CD4-positive, alpha-beta T cell (primary cell): ENCODE results near the gene TTLL11. TPM values are rescaled to one million over a fixed set of nuclear protein-coding genes. Genes with fewer than 3 reads are reported as not detected.

ENCODE experiments used
- ATAC-seq: fragments of 200-7000 bp; cut with Tn5 transposase; one replicate; pipeline ENCODE4 v1.10.0; 2022; ENCODE audit warnings: mild to moderate bottlenecking; ENCODE audit not compliant: poor library complexity
- CTCF ChIA-PET: fragments of 350-600 bp; sonication (Branson Sonifier 250); formaldehyde crosslinking; loops from one replicate; lab custom pipeline; 2021; ENCODE audit warnings: antibody characterized with exemption, inconsistent platforms; lab: Charles Lee
- POLR2A ChIA-PET: fragments of 350-600 bp; sonication (Branson Sonifier 250); formaldehyde crosslinking; loops from one replicate; lab custom pipeline; 2021; ENCODE audit warnings: antibody characterized with exemption, inconsistent platforms; lab: Charles Lee
- DNase-seq, 14 experiments: peaks; one replicate each; pipeline ENCODE4 v3.0.0-alpha.2; 2013 to 2020; ENCODE audit warnings: mixed read lengths in 2 of 14
- H3K27ac ChIP-seq, 2 donors: one replicate each; pipeline versions ENCODE4 v1.5.1 to v1.7.0; 2013; ENCODE audit warnings: low read length in 2 of 2, low read depth in 1 of 2, mild to moderate bottlenecking in 1 of 2
- H3K27me3 ChIP-seq, 2 experiments: 1 replicate in 1 of 2; 2 replicates in 1 of 2; pipeline versions ENCODE4 v1.6.1 to v1.7.0; 2013; ENCODE audit warnings: low read length in 2 of 2, control low read depth in 1 of 2, mild to moderate bottlenecking in 1 of 2, moderate library complexity in 1 of 2; ENCODE audit not compliant: insufficient read depth in 2 of 2, control insufficient read depth in 1 of 2
- H3K36me3 ChIP-seq: one replicate; pipeline ENCODE4 v1.6.1; 2013; ENCODE audit warnings: low read length, control low read depth; ENCODE audit not compliant: insufficient read depth
- H3K4me1 ChIP-seq: one replicate; pipeline ENCODE4 v1.6.1; 2013; ENCODE audit warnings: low read length, control low read depth; ENCODE audit not compliant: insufficient read depth
- H3K4me3 ChIP-seq: one replicate; pipeline ENCODE4 v1.5.1; 2013; ENCODE audit warnings: mild to moderate bottlenecking, low read length, moderate library complexity
- H3K9me3 ChIP-seq, 2 experiments: 1 replicate in 1 of 2; 2 replicates in 1 of 2; pipeline versions ENCODE4 v1.6.1 to v1.7.0; 2013; ENCODE audit warnings: low read length in 2 of 2, mild to moderate bottlenecking in 2 of 2, control low read depth in 1 of 2, moderate library complexity in 1 of 2; ENCODE audit not compliant: control insufficient read depth in 1 of 2, insufficient read depth in 1 of 2
- H3K27ac Mint-ChIP-seq: one replicate; pipeline ENCODE4 v1.8.0; 2020; ENCODE audit warnings: mixed read lengths
- H3K27me3 Mint-ChIP-seq: one replicate; pipeline ENCODE4 v1.8.0; 2021; ENCODE audit warnings: mixed read lengths
- H3K36me3 Mint-ChIP-seq: one replicate; pipeline ENCODE4 v1.8.0; 2021; ENCODE audit warnings: low read depth, mixed read lengths
- H3K4me1 Mint-ChIP-seq: one replicate; pipeline ENCODE4 v1.8.0; 2021; ENCODE audit warnings: low read depth, mixed read lengths
- H3K4me3 Mint-ChIP-seq: one replicate; pipeline ENCODE4 v1.8.0; 2020; ENCODE audit warnings: mild to moderate bottlenecking, mixed read lengths
- H3K9me3 Mint-ChIP-seq: one replicate; pipeline ENCODE4 v1.8.0; 2020; ENCODE audit warnings: mixed read lengths
- CTCF ChIP-seq: fragments of 200-600 bp; IDR thresholded peaks from one replicate; pipeline ENCODE4 v1.8.0; 2022; ENCODE audit warnings: antibody characterized with exemption, mild to moderate bottlenecking
- intact Hi-C, 2 experiments: fragments of 100-400 bp; cut with DNase I in 1 of 2; cut with micrococcal nuclease in 1 of 2; formaldehyde crosslinking; loops; one replicate each; pipeline versions ENCODE4 v1.15.1 to v1.9.0; 2023 to 2025; cut with DNase I, micrococcal nuclease
- total RNA-seq, 174 experiments: library from RNA in 2 of 174; stranded (reverse) in 2 of 174; gene quantifications; one replicate each; pipeline ENCODE4 v1.2.3 and lab custom pipeline; 2021 to 2026

Gene TTLL11
- total RNA-seq, 2 experiments from 2014 or later = 1.6 to 2.3 TPM

DNA sequence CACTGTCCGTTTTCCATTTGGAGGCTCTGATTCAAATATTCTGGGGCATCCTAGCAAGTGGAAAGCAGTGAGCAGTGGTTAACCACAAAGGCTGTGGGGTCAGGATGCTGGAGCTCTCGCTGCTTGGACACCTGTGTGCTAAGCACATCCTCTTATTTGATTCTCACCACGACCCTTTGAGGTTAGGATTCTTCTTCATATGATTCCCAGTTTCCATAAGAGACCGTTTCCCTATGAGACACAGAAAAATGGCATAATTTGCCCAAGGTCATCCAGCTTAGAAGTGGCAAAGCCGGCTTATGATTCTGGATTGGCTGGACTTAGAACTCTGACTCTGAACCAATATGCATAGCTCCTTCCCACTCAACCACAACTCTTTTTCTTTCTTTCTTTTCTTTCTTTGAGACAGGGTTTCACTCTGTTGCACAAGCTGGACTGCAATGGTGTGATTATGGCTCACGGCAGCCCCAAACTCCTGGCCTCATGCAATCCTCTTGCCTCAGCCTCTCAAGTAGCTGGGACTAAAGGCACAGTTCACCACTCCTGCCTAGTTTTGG is 207.7 kb downstream of the TTLL11 start:
- intact Hi-C loops = no loop called here
- H3K36me3 ChIP-seq = no peaks in the 10 kb centered on the region
- CTCF ChIA-PET = no interaction called here
- H3K27ac ChIP-seq = no peak overlapping the region
- H3K9me3 ChIP-seq = no peaks in the 10 kb centered on the region
- Mint-ChIP-seq H3K4me3 (no peak overlapping the region), H3K9me3 (no peaks in the 10 kb centered on the region), H3K27ac (no peak overlapping the region), H3K27me3 (no peaks in the 10 kb centered on the region), H3K36me3 (no peaks in the 10 kb centered on the region), H3K4me1 (no peaks in the 10 kb centered on the region)
- TF ChIP-seq CTCF = no peak
- peaks cover 0 to 2% of the 10 kb centered on the region in 2 experiments for H3K27me3 ChIP-seq
- POLR2A ChIA-PET = no interaction called here
- H3K4me1 ChIP-seq = no peaks in the 10 kb centered on the region
- no peak overlapping the region for H3K4me3 ChIP-seq
- DNase-seq = no peak
- ATAC-seq = no peak

DNA sequence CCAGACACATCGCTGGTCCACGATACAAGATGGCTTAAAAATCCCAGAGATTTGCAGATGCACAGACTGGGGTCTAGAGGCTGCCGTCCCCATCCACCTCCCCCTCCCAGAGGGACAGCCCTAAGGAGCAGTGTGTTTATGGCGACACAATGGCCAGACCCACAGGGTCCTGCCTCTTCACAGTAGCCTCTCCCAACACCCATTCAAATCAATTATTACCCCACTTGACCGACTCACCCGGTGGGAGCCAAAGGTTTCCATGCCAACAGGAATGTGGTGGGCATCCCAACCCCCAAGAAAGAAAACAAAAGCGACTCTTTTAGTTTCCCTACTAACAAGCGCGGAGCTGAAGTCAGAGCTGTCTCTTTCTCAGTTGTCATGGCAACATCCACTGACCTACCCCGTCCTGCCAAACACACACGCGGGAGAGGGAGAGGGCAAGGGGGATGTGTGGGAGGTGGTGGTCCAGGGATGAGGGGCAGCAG is 209.0 kb downstream of the TTLL11 start:
- Histone ChIP-seq H3K27ac (no peak overlapping the region), H3K36me3 (no peaks in the 10 kb centered on the region), H3K4me3 (no peak overlapping the region), H3K9me3 (no peaks in the 10 kb centered on the region), H3K4me1 (no peaks in the 10 kb centered on the region), H3K27me3 (peaks cover 0 to 2% of the 10 kb centered on the region in 2 experiments)
- H3K27me3 Mint-ChIP-seq = no peaks in the 10 kb centered on the region
- no peak for DNase-seq
- no peak for TF ChIP-seq CTCF
- H3K27ac Mint-ChIP-seq = no peak overlapping the region
- ChIA-PET POLR2A (no interaction called here), CTCF (no interaction called here)
- H3K4me1 Mint-ChIP-seq = no peaks in the 10 kb centered on the region
- intact Hi-C loops = no loop called here
- ATAC-seq = no peak
- no peak overlapping the region for H3K4me3 Mint-ChIP-seq
- H3K9me3 Mint-ChIP-seq = no peaks in the 10 kb centered on the region
- H3K36me3 Mint-ChIP-seq = no peaks in the 10 kb centered on the region

- no peak for DNase-seq
- ChIA-PET CTCF (no interaction called here), POLR2A (no interaction called here)
- no peaks in the 10 kb centered on the region for H3K36me3 ChIP-seq
- intact Hi-C loops = no loop called here
- H3K27me3 ChIP-seq = peaks cover 0 to 2% of the 10 kb centered on the region in 2 experiments
- no peaks in the 10 kb centered on the region for H3K36me3 Mint-ChIP-seq
- H3K4me1 ChIP-seq = no peaks in the 10 kb centered on the region
- H3K27me3 Mint-ChIP-seq = no peaks in the 10 kb centered on the region
- TF ChIP-seq CTCF = no peak
- no peak overlapping the region for H3K27ac Mint-ChIP-seq
- no peaks in the 10 kb centered on the region for H3K9me3 Mint-ChIP-seq
- no peaks in the 10 kb centered on the region for H3K4me1 Mint-ChIP-seq
- no peak overlapping the region for H3K4me3 ChIP-seq
- H3K9me3 ChIP-seq = peaks cover 0 to 3% of the 10 kb centered on the region in 2 experiments
- no peak overlapping the region for H3K4me3 Mint-ChIP-seq
- no peak for ATAC-seq
- no peak overlapping the region for H3K27ac ChIP-seq
Measured at GRCh38 chr9:121883281-121884056, 209.6 kb downstream of the TTLL11 start.
